ENCODE data around the gene DNAJC1.

The DNAJC1 gene

DNA sequence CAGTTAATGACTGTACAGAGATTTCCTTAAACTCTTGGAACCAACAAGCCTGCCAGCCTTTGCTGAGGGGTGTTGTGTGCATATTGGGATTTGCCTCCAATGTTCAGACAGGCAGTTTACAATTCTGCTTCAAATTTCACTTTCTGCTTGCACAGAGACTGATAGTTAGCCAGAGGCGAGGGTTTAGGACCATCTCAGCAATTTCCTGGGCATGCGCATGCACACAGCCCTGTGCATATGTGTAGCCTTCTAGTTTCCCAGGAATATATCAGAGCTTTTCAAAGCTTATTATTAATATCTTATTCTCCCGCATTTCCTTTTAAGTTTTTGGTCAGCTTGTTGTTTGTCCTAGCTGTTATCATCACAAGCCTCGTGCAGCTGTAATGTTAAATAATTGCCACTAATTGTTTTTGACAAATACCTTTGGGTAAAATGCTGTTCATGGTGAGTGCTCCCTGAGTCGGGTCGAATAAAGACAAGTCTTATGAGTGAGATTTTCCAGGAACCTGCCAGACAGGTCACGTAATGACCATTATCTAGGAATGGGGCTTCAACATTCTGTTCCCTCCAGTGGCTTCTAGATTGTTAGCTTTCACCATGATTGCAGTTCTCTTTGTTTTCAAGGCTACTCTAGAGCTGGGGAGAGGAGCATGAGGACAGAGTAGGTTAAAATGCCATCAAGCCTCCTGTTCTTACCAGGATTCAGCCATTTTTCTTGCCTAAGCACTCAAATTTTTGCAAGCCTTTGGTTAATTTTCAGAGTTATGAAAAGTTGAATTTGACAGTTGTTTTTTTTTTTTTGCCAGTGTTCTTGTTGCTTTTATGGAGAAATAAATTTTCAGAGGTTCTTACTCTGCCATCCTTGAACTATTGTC is 24.1 kb upstream of the DNAJC1 start:
- Histone ChIP-seq H3K9ac (ENCODE audit: low read depth, low read length) (no peak overlapping the region), H3K79me2 (ENCODE audit: insufficient read depth, low read length) (no peaks in the 10 kb centered on the region), H3K4me3 (ENCODE audit: low read depth in 1 of 2, low read length in 2 of 2) (no peak overlapping the region), H3K4me2 (ENCODE audit: insufficient read depth, low read length) (no peak overlapping the region), H3K27me3 (ENCODE audit: insufficient read depth, low read length, poor library complexity) (no peaks in the 10 kb centered on the region), H3K27ac (ENCODE audit: low read length) (no peak overlapping the region), H3K9me3 (ENCODE audit: insufficient read depth, low read length, severe bottlenecking) (peaks cover 3% of the 10 kb centered on the region), H3K36me3 (ENCODE audit: insufficient read depth, low read length) (no peaks in the 10 kb centered on the region), H4K20me1 (ENCODE audit: insufficient read depth, low read length) (no peaks in the 10 kb centered on the region), H2AFZ (ENCODE audit: low read depth, low read length) (no peak overlapping the region), H3K4me1 (ENCODE audit: insufficient read depth, low read length) (no peaks in the 10 kb centered on the region)
- DNase-seq, result no peak
- TF ChIP-seq, protein P1, sequence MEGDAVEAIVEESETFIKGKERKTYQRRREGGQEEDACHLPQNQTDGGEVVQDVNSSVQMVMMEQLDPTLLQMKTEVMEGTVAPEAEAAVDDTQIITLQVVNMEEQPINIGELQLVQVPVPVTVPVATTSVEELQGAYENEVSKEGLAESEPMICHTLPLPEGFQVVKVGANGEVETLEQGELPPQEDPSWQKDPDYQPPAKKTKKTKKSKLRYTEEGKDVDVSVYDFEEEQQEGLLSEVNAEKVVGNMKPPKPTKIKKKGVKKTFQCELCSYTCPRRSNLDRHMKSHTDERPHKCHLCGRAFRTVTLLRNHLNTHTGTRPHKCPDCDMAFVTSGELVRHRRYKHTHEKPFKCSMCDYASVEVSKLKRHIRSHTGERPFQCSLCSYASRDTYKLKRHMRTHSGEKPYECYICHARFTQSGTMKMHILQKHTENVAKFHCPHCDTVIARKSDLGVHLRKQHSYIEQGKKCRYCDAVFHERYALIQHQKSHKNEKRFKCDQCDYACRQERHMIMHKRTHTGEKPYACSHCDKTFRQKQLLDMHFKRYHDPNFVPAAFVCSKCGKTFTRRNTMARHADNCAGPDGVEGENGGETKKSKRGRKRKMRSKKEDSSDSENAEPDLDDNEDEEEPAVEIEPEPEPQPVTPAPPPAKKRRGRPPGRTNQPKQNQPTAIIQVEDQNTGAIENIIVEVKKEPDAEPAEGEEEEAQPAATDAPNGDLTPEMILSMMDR (IDR thresholded peaks at IDR 0.05; ENCODE audit: borderline replicate concordance, extremely low read depth, low read length, poor library complexity, severe bottlenecking), result no peak
- no peak for TF ChIP-seq EZH2 (IDR thresholded peaks at IDR 0.05; ENCODE audit: borderline replicate concordance, low read depth, low read length, severe bottlenecking)
- ATAC-seq (ENCODE audit: insufficient read depth, low read depth), result no peak

DNA sequence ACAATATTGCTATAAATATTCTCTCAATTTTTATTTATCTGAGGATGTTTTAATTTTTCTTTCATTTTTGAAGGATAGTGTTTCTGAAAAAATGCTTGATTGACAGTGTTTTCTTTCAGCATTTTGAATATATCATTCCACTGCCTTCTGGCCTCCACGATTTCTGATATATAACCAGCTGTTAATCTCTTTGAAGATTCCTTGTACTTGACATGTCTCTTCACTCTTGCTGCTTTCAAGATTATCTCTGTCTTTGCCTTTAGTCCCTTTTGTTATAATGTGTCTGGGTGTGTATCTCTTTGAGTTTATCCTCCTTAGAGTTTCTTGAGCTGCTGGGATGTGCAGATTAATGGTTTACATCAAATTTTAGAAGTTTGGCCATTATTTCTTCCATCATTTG is 22.8 kb upstream of the DNAJC1 start:
- Histone ChIP-seq H4K20me1 (ENCODE audit: insufficient read depth, low read length) (no peaks in the 10 kb centered on the region), H3K9me3 (ENCODE audit: insufficient read depth, low read length, severe bottlenecking) (no peaks in the 10 kb centered on the region), H3K27ac (ENCODE audit: low read length) (no peak overlapping the region), H3K36me3 (ENCODE audit: insufficient read depth, low read length) (no peaks in the 10 kb centered on the region), H2AFZ (ENCODE audit: low read depth, low read length) (no peak overlapping the region), H3K4me1 (ENCODE audit: insufficient read depth, low read length) (no peaks in the 10 kb centered on the region), H3K4me2 (ENCODE audit: insufficient read depth, low read length) (no peak overlapping the region), H3K9ac (ENCODE audit: low read depth, low read length) (no peak overlapping the region), H3K4me3 (ENCODE audit: low read depth in 1 of 2, low read length in 2 of 2) (no peak overlapping the region), H3K79me2 (ENCODE audit: insufficient read depth, low read length) (no peaks in the 10 kb centered on the region), H3K27me3 (ENCODE audit: insufficient read depth, low read length, poor library complexity) (no peaks in the 10 kb centered on the region)
- no peak for ATAC-seq (ENCODE audit: insufficient read depth, low read depth)
- no peak for TF ChIP-seq EZH2 (IDR thresholded peaks at IDR 0.05; ENCODE audit: borderline replicate concordance, low read depth, low read length, severe bottlenecking)
- TF ChIP-seq, protein P1 (IDR thresholded peaks at IDR 0.05; ENCODE audit: borderline replicate concordance, extremely low read depth, low read length, poor library complexity, severe bottlenecking), result no peak
- no peak for DNase-seq

DNA sequence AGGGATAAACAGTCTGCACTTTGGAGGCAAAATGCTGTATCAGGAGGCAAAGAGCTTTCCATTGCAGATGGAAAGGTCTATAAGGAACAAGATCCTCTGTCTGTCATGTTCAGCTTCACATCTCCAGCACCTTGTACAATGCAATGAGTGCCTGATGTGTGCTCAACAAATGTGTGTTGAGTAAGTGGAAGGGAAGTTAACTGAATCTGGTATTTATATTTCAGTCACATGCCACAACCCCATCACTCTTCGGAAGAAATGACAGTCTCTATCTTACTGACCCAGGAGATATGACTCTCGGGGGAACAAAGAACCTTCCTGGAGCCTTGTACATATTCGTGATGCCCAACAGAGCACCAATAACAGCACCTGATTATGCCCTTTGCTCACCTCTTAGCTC is 20.0 kb upstream of the DNAJC1 start:
- TF ChIP-seq EZH2 (IDR thresholded peaks at IDR 0.05; ENCODE audit: borderline replicate concordance, low read depth, low read length, severe bottlenecking), result no peak
- TF ChIP-seq, protein P1 (IDR thresholded peaks at IDR 0.05; ENCODE audit: borderline replicate concordance, extremely low read depth, low read length, poor library complexity, severe bottlenecking), result no peak
- H3K4me1 ChIP-seq (ENCODE audit: insufficient read depth, low read length), result no peaks in the 10 kb centered on the region
- H4K20me1 ChIP-seq (ENCODE audit: insufficient read depth, low read length), result no peaks in the 10 kb centered on the region
- no peaks in the 10 kb centered on the region for H3K79me2 ChIP-seq (ENCODE audit: insufficient read depth, low read length)
- H3K36me3 ChIP-seq (ENCODE audit: insufficient read depth, low read length), result no peaks in the 10 kb centered on the region
- no peak for ATAC-seq (ENCODE audit: insufficient read depth, low read depth)
- H3K4me2 ChIP-seq (ENCODE audit: insufficient read depth, low read length), result no peak overlapping the region
- no peak overlapping the region for H3K4me3 ChIP-seq (ENCODE audit: low read depth in 1 of 2, low read length in 2 of 2)
- H3K27ac ChIP-seq (ENCODE audit: low read length), result no peak overlapping the region
- no peaks in the 10 kb centered on the region for H3K27me3 ChIP-seq (ENCODE audit: insufficient read depth, low read length, poor library complexity)
- no peak overlapping the region for H3K9ac ChIP-seq (ENCODE audit: low read depth, low read length)
- no peaks in the 10 kb centered on the region for H3K9me3 ChIP-seq (ENCODE audit: insufficient read depth, low read length, severe bottlenecking)
- no peak overlapping the region for H2AFZ ChIP-seq (ENCODE audit: low read depth, low read length)
- no peak for DNase-seq
